SK-N-SH (cell line): ENCODE measurements around the gene TLCD4. TPM values are rescaled to one million over a fixed set of nuclear protein-coding genes. Genes with fewer than 3 reads are reported as not detected.
"Not testable (repeated sequence)": the region's sequence is repeated elsewhere in the genome, so short reads cannot be mapped to it uniquely, and the experiment has no call there.

Source experiments
- CTCF ChIA-PET: fragments of 300-600, 350-600 bp; formaldehyde crosslinking; extraction: SDS; loops from one replicate; lab custom pipeline; 2021; lab: Yijun Ruan, JAX
- POLR2A ChIA-PET: fragments of 350-600 bp; sonication (Branson Sonifier 250); formaldehyde crosslinking; extraction: SDS; loops from one replicate; lab custom pipeline; 2020; ENCODE audit warnings: antibody characterized with exemption, inconsistent platforms; lab: Yijun Ruan, JAX
- DNase-seq: peaks from one replicate; pipeline ENCODE4 v3.0.0; 2012
- H2AFZ ChIP-seq: fragments of 200-600 bp; sonication (generic); 2 replicates; pipeline ENCODE4 v1.8.1; 2016; ENCODE audit warnings: antibody characterized with exemption, mild to moderate bottlenecking, low read depth
- H3F3A ChIP-seq: fragments of 200-600 bp; sonication (generic); replicated peaks from 2 replicates; pipeline ENCODE3; 2016; ENCODE audit warnings: antibody characterized with exemption, mild to moderate bottlenecking; ENCODE audit not compliant: insufficient read depth
- H3K27ac ChIP-seq, 2 experiments: fragments of 200-500 bp in 1 of 2; fragments of 200-600 bp in 1 of 2; sonication (Bioruptor generic) in 1 of 2; sonication (generic), shearing (Covaris generic) in 1 of 2; 2 replicates each; pipeline versions ENCODE4 v1.5.1 to v1.6.1; 2014 to 2016; ENCODE audit warnings: low read depth in 2 of 2, inconsistent platforms in 1 of 2, low read length in 1 of 2, mild to moderate bottlenecking in 1 of 2, mixed read lengths in 1 of 2
- H3K27me3 ChIP-seq: fragments of 200-600 bp; sonication (generic), shearing (Covaris generic); 2 replicates; pipeline ENCODE4 v1.6.1; 2016; ENCODE audit warnings: mixed run types; ENCODE audit not compliant: insufficient read depth
- H3K36me3 ChIP-seq, 2 experiments: fragments of 200-500 bp in 1 of 2; fragments of 200-600 bp in 1 of 2; sonication (Bioruptor generic) in 1 of 2; sonication (generic) in 1 of 2; replicated peaks in 1 of 2; 2 replicates each; pipeline versions ENCODE3 to v1.5.1; 2014 to 2016; ENCODE audit warnings: low read length in 1 of 2, mild to moderate bottlenecking in 1 of 2; ENCODE audit not compliant: insufficient read depth in 2 of 2, control insufficient read depth in 1 of 2
- H3K4me1 ChIP-seq, 2 experiments: fragments of 200-500 bp in 1 of 2; fragments of 200-600 bp in 1 of 2; sonication (Bioruptor generic) in 1 of 2; sonication (generic), shearing (Covaris generic) in 1 of 2; 2 replicates each; pipeline versions ENCODE4 v1.5.1 to v1.6.1; 2014 to 2016; ENCODE audit warnings: low read depth in 1 of 2, low read length in 1 of 2, mixed run types in 1 of 2; ENCODE audit not compliant: insufficient read depth in 2 of 2, control insufficient read depth in 1 of 2
- H3K4me2 ChIP-seq: fragments of 200-600 bp; sonication (generic), shearing (Covaris generic); 2 replicates; pipeline ENCODE4 v1.6.1; 2017; ENCODE audit warnings: mixed run types
- H3K4me3 ChIP-seq, 2 experiments: fragments of 200-500 bp in 1 of 2; fragments of 200-600 bp in 1 of 2; sonication (Bioruptor generic) in 1 of 2; sonication (generic), shearing (Covaris generic) in 1 of 2; 2 replicates each; pipeline versions ENCODE4 v1.5.1 to v1.8.1; 2014 to 2016; ENCODE audit warnings: low read depth in 2 of 2, inconsistent platforms in 1 of 2, low read length in 1 of 2, mild to moderate bottlenecking in 1 of 2, mixed read lengths in 1 of 2, moderate library complexity in 1 of 2
- H3K79me2 ChIP-seq: fragments of 200-600 bp; sonication (generic); 2 replicates; pipeline ENCODE4 v1.8.1; 2017; ENCODE audit warnings: mild to moderate bottlenecking; ENCODE audit not compliant: insufficient read depth
- H3K9ac ChIP-seq: fragments of 200-600 bp; sonication (generic); 2 replicates; pipeline ENCODE4 v1.6.1; 2017; ENCODE audit warnings: mixed run types
- H3K9me2 ChIP-seq: fragments of 200-600 bp; sonication (generic); 2 replicates; pipeline ENCODE4 v1.6.1; 2017; ENCODE audit warnings: mixed run types
- H3K9me3 ChIP-seq: fragments of 200-600 bp; sonication (generic); 2 replicates; pipeline ENCODE4 v1.6.1; 2017; ENCODE audit warnings: mixed run types, mild to moderate bottlenecking, moderate library complexity
- H4K20me1 ChIP-seq: fragments of 200-600 bp; sonication (generic); 2 replicates; pipeline ENCODE4 v1.6.1; 2017; ENCODE audit warnings: mild to moderate bottlenecking, mixed run types; ENCODE audit not compliant: insufficient read depth
- EP300 ChIP-seq, 2 experiments: IDR thresholded peaks; 2 replicates each; pipeline versions ENCODE4 v1.4.0 to v1.6.1; 2012; ENCODE audit warnings: borderline replicate concordance in 1 of 2, low read depth in 1 of 2, low read length in 1 of 2
- FOXJ3 ChIP-seq: sonication (generic); formaldehyde crosslinking; IDR thresholded peaks from 2 replicates; pipeline ENCODE4 v1.5.1; 2020; ENCODE audit warnings: mild to moderate bottlenecking, missing genetic modification reagents
- FOXM1 ChIP-seq: IDR thresholded peaks from 2 replicates; pipeline ENCODE4 v1.4.0; 2012; ENCODE audit warnings: low read depth, mild to moderate bottlenecking
- GABPA ChIP-seq: IDR thresholded peaks from 2 replicates; pipeline ENCODE4 v1.4.0; 2012; ENCODE audit warnings: low read depth, mild to moderate bottlenecking
- GATA2 ChIP-seq: sonication (generic); formaldehyde crosslinking; IDR thresholded peaks from 2 replicates; pipeline ENCODE4 v1.5.0; 2020; ENCODE audit warnings: mild to moderate bottlenecking, missing genetic modification reagents
- JUND ChIP-seq: IDR thresholded peaks from 2 replicates; pipeline ENCODE4 v1.4.0; 2012
- RCOR1 ChIP-seq: fragments of 150-350 bp; IDR thresholded peaks from 2 replicates; pipeline ENCODE4 v1.6.1; 2017; ENCODE audit warnings: antibody characterized with exemption, low read length
- RXRA ChIP-seq: IDR thresholded peaks from 2 replicates; pipeline ENCODE4 v1.4.0; 2012; ENCODE audit warnings: low read depth, mild to moderate bottlenecking, borderline replicate concordance
- SIN3A ChIP-seq: IDR thresholded peaks from 2 replicates; pipeline ENCODE4 v1.6.1; 2012; ENCODE audit warnings: low read depth, mild to moderate bottlenecking, low read length, moderate library complexity, borderline replicate concordance
- SMC3 ChIP-seq: IDR thresholded peaks from 2 replicates; pipeline ENCODE4 v1.6.1; 2012; ENCODE audit warnings: low read depth, low read length, improper control_type of control experiment
- WGBS: methylation state at CpG from one replicate; pipeline ENCODE4 v1.1.6; 2017; ENCODE audit warnings: low lambda C conversion rate; 5-methylcytosine and 5-hydroxymethylcytosine counted together
- polyA plus RNA-seq, 3 experiments: library from polyadenylated mRNA; depleted of rRNA; stranded (reverse); fragments of >200 nt; gene quantifications; 2 replicates each; pipeline ENCODE4 v1.2.3, GENCODE V29; 2012

TLCD4 gene
- polyA plus RNA-seq, 1 of the 3 experiments (the other 2 are of a cell fraction) = 0.69 TPM

DNA sequence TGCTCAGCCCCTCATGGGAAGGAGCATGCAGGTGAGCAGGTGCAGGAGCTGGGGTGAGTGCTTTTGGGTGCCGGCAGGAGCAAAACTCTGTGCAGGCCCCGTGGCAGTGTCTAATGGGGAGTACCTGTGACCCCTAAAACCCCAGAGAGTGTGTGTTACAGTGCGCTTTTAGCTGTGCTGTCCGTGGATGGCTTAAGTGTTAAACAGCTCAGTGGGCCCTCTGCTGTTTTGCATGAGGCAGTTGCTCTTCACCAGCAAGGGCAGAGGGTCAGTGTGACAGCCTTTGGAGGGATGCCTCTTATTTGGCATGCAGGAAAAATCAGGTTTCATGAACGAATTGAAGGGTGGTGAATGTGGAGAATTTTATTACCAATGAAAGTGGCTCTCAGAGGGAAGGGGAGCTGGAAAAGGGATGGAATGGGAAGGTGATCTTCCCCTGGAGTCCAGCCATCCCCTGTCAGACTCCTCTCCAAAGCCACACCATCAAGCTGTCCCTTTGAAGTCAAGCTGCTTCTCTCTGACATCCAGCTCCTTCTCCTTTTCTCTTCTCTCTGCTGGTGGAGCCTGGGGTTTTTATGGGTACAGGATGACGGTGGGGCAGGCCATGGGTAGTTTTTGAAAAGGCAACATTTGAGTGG, 27.4 kb upstream of the TLCD4 start:
- H3K27me3 ChIP-seq = no peaks in the 10 kb centered on the region
- H3K9me2 ChIP-seq = no peaks in the 10 kb centered on the region
- WGBS = 75% methylated on average over 6 of the region's 6 CpGs
- no peaks in the 10 kb centered on the region; the same call in 1 of the 2 replicates for H3K9me3 ChIP-seq
- no peaks in the 10 kb centered on the region for H4K20me1 ChIP-seq
- H3K4me2 ChIP-seq = no peak overlapping the region
- no peaks in the 10 kb centered on the region for H3K36me3 ChIP-seq
- no peak overlapping the region for H3K4me3 ChIP-seq
- H3F3A ChIP-seq = peaks cover 10% of the 10 kb centered on the region
- H3K4me1 ChIP-seq = peaks cover 0 to 5% of the 10 kb centered on the region in 2 experiments; a peak in 1 of 4 replicates
- H3K27ac ChIP-seq = no peak overlapping the region
- H2AFZ ChIP-seq = no peak overlapping the region
- no peak overlapping the region for H3K9ac ChIP-seq
- POLR2A ChIA-PET = no interaction called here
- DNase-seq = no peak
- H3K79me2 ChIP-seq = no peaks in the 10 kb centered on the region
- CTCF ChIA-PET = no interaction called here
- TF ChIP-seq FOXM1 = no peak
- no peak for TF ChIP-seq SIN3A
- TF ChIP-seq EP300 (IDR thresholded peaks at IDR 0.05; ENCODE audit: borderline replicate concordance in 1 of 2, low read depth in 1 of 2, low read length in 1 of 2) = no peak
- TF ChIP-seq GATA2 (CRISPR knock-in tag) = no peak
- no peak for TF ChIP-seq RXRA
- no peak for TF ChIP-seq JUND
- no peak for TF ChIP-seq GABPA
- TF ChIP-seq RCOR1 = no peak
- no peak for TF ChIP-seq FOXJ3 (CRISPR knock-in tag)
- no peak for TF ChIP-seq SMC3

DNA sequence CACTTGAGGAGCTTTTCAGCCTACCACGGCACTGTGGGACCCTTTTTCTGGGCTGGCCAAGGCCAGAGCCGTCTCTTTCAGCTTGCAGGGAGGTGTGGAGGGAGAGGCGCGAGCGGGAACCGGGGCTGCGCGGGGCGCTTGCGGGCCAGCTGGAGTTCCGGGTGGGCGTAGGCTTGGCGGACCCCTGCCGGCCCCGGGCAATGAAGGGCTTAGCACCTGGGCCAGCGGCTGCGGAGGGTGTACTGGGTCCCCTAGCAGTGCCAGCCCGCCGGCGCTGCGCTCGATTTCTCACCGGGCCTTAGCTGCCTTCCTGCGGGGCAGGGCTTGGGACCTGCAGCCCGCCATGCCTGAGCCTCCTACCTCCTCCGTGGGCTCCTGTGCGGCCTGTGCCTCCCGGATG, 25.9 kb upstream of the TLCD4 start:
- H3K79me2 ChIP-seq, H3K9me2 ChIP-seq, DNase-seq, POLR2A ChIA-PET, H3K4me3 ChIP-seq, H3K27ac ChIP-seq, H2AFZ ChIP-seq, H3K9ac ChIP-seq, H3K4me2 ChIP-seq, H3K4me1 ChIP-seq, H3F3A ChIP-seq, H4K20me1 ChIP-seq, H3K9me3 ChIP-seq, CTCF ChIA-PET, H3K27me3 ChIP-seq, H3K36me3 ChIP-seq: not testable (repeated sequence)
- no CpG with 5 or more reads among the region's 28 CpGs for WGBS

DNA sequence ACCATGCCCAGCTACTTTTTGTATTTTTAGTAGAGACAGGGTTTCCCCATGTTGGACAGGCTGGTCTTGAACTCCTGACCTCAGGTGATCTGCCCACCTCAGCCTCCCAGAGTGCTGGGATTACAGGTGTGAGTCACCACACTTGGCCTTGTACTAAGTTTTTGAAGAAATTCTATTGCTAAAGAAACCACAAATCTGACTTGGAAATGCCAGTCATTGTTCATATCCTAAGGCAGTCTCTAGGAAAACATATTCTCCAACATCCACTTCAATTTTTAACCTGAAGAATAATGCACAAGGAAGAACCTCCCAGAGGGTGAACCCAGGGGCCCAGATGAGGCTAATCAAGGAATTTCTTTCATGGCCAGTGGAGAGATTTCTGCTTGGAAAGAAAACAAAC, 24.3 kb upstream of the TLCD4 start:
- H3K27ac ChIP-seq, DNase-seq, H3K36me3 ChIP-seq, H3K79me2 ChIP-seq, H2AFZ ChIP-seq, H3F3A ChIP-seq, H3K4me1 ChIP-seq, H3K9me2 ChIP-seq, H3K27me3 ChIP-seq, H3K9me3 ChIP-seq, H3K4me2 ChIP-seq, H3K4me3 ChIP-seq, H4K20me1 ChIP-seq, POLR2A ChIA-PET, H3K9ac ChIP-seq: not testable (repeated sequence)
- CTCF ChIA-PET = interaction anchor here (0.7 kb wide), 1 partner anchor 95 kb away, joined by 4 read pairs; no protein-coding TSS in a partner anchor
